Fibroblast of lung (primary cell): ENCODE results near the gene PEBP1.

Experiments
- EZH2 ChIP-seq: IDR thresholded peaks from 2 replicates; pipeline ENCODE4 v1.5.1; 2012; ENCODE audit warnings: low read length, control low read depth, mild to moderate bottlenecking; ENCODE audit errors: missing control alignments
- TF ChIP-seq, protein P1 (sequence below), 2 donors: IDR thresholded peaks in 1 of 2; conservative IDR thresholded peaks in 1 of 2; 1 replicate in 1 of 2; 2 replicates in 1 of 2; pipeline ENCODE4 v1.5.1; 2011 to 2012; ENCODE audit warnings: low read length in 2 of 2, control low read depth in 1 of 2, inconsistent platforms in 1 of 2, low read depth in 1 of 2, mild to moderate bottlenecking in 1 of 2

DNA sequence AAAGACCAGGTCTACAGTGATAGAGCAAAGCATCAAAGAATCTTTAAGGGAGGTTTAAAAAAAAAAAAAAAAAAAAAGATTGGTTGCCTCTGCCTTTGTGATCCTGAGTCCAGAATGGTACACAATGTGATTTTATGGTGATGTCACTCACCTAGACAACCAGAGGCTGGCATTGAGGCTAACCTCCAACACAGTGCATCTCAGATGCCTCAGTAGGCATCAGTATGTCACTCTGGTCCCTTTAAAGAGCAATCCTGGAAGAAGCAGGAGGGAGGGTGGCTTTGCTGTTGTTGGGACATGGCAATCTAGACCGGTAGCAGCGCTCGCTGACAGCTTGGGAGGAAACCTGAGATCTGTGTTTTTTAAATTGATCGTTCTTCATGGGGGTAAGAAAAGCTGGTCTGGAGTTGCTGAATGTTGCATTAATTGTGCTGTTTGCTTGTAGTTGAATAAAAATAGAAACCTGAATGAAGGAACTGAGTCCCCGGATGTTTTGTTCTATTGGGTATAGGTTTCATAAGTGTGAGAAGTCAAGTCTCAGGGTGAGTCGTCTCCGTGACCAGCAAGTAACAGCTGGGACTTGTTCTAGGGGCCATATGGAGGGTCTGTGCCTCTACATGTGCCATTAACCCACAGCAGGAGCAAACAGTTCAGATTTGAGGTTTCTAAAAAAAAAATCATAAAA, 9.3 kb downstream of the PEBP1 start:
- TF ChIP-seq, protein P1, sequence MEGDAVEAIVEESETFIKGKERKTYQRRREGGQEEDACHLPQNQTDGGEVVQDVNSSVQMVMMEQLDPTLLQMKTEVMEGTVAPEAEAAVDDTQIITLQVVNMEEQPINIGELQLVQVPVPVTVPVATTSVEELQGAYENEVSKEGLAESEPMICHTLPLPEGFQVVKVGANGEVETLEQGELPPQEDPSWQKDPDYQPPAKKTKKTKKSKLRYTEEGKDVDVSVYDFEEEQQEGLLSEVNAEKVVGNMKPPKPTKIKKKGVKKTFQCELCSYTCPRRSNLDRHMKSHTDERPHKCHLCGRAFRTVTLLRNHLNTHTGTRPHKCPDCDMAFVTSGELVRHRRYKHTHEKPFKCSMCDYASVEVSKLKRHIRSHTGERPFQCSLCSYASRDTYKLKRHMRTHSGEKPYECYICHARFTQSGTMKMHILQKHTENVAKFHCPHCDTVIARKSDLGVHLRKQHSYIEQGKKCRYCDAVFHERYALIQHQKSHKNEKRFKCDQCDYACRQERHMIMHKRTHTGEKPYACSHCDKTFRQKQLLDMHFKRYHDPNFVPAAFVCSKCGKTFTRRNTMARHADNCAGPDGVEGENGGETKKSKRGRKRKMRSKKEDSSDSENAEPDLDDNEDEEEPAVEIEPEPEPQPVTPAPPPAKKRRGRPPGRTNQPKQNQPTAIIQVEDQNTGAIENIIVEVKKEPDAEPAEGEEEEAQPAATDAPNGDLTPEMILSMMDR (conservative IDR thresholded peaks at IDR 0.05 in 1 of 2, IDR thresholded peaks at IDR 0.05 in 1 of 2; ENCODE audit: low read depth in 1 of 2, low read length in 2 of 2) = no peak
- TF ChIP-seq EZH2 = no peak
